HG02884 (cell line): ENCODE results near the gene PLCG2.
A peak's percentile ranks its signal among the peaks of the same experiment; 100 is the strongest.
"Not testable (repeated sequence)": the region's sequence is repeated elsewhere in the genome, so short reads cannot be mapped to it uniquely, and the experiment has no call there.

Experiments used
- ATAC-seq: cut with Tn5 transposase; IDR thresholded peaks from one replicate; pipeline ENCODE4 v1.9.1; 2021; ENCODE audit warnings: mild to moderate bottlenecking, moderate library complexity; ENCODE audit not compliant: unreplicated experiment

Gene PLCG2

DNA sequence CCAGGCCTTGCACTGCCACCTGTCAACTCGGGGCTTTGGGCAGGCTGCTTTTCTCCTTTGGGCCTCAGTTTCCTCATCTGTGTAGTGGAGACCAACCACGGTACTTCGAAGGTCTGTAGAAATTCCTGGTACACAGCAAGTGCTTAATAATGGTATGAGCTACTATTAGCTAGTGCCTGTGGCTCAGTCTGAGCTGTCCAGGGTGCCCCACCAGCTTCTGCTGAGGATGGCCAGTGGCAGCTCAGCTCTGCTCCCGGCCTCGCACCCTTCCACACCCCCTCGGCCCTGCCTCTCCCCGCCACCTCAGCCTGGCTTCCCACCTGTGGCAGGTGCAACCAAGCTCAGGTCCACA is 26.2 kb upstream of the PLCG2 start:
- no peak for ATAC-seq

DNA sequence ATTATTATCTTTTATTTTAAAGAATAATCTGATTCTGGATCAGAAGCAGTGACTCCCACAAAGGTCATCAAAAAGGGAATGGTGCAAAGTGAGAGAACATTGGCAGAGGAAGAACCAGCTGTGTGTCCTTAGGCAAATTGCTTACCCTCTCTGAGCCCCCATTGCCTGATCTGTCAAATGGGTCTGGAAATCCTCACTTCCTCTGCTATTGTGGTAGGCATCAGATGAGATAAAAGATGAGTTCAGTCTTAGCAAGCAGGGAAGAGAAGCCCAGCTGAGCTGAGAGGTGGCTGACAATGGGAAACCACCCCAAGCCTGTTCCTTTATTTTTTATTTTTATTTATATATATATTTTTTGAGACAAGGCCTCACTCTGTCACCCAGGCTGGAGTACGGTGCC is 24.2 kb upstream of the PLCG2 start:
- ATAC-seq = no peak

DNA sequence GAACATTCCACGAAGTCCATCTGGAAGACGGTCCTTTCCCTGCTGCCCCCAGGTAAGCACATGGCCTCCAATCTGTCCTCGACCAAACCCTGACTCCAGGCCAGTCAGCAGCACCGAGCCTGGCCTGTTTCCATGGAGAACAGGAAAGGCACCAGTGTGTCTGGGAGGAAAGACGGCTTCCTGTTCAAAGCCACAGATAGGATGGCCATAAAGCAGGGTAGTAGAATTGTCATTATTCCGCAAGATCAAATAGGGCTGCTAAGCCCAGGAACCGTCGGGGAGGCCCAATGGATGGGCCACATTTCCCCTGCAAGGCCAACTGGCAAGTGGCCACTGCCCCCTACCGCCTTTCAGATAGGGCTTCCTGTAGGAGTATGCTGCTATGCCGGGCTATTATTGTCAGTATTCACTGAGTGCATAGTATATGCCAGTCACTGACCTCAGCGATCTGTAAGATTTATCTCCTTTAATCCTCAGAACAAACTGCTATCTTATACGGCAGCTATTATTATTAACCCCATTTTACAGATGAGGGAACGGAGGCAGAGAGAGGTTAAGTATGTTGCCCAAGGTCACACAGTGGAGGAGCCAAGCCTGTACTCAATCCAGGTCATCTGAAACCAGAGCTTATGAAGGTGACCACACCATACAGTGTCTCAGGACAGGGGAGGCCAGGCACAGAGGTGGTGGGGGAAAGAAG is 23.0 kb upstream of the PLCG2 start:
- ATAC-seq = no peak

DNA sequence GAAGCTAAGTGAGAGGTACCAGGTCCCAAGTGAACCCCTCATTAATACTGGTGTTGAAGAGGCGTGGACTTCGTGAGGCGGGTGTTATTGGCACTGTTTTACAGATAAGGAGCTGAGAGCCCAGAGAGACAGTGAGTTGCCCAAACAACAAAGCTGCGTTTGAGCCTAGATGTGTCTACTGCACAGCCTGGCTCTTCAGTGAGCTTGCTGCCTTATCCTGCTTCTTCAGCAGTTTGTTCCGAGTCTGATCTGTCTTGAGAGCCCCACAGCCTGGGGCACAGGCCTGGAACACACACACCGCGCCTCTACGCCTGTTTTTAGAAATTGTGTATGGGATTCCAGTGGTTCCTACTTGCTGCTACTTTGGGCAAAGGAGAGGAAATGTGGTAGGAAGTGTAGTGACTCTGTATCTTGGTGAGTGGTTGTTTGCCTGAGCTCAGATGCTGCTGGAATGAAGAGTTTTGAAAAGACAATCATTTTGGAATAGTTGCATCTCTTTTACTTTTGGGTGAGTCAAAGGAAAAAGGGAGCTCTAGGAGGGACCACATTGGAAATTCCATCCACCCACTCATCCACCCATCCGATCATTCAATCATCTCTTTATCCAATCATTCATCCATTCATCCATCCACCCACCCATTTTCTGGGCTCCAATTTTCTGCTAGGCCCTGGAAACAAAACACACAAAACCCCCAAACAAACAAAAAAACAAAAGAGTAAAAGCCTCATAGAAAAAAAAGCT is 22.3 kb upstream of the PLCG2 start:
- ATAC-seq = no peak

DNA sequence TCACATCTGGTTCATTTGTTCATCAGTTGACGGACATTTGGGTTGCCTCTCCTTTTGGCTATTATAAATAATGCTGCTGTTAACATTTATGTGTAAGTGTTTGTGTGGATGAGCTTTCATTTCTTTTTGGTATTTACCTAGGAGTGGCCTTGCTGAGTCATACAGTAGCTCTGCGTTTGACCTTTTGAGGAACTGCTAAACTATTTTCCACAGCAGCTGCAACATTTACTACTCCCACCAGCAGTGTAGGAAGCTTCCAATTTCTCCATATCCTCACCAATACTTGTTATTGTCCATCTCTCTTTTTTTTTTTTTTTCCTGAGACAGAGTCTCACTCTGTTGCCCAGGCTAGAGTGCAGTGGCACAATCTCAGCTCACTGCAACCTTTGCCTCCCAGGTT is 20.7 kb upstream of the PLCG2 start:
- ATAC-seq = no peak

DNA sequence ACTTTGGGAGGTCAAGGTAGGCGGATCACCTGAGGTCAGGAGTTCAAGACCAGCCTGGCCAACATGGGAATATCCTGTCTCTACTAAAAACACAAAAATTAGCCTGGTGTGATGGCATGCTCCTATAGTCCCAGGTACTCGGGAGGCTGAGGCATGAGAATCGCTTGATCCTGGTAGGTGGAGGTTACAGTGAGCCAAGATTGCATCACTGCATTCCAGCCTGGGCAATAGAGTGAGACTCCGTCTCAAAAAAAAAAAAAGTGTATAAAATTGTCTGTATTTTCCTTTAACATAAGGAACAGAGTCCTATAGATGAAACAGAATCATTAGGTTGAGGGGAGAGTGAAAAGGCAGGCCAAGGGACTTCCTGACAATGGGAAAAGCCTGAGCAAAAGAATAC is 16.8 kb upstream of the PLCG2 start:
- ATAC-seq = not testable (repeated sequence)

DNA sequence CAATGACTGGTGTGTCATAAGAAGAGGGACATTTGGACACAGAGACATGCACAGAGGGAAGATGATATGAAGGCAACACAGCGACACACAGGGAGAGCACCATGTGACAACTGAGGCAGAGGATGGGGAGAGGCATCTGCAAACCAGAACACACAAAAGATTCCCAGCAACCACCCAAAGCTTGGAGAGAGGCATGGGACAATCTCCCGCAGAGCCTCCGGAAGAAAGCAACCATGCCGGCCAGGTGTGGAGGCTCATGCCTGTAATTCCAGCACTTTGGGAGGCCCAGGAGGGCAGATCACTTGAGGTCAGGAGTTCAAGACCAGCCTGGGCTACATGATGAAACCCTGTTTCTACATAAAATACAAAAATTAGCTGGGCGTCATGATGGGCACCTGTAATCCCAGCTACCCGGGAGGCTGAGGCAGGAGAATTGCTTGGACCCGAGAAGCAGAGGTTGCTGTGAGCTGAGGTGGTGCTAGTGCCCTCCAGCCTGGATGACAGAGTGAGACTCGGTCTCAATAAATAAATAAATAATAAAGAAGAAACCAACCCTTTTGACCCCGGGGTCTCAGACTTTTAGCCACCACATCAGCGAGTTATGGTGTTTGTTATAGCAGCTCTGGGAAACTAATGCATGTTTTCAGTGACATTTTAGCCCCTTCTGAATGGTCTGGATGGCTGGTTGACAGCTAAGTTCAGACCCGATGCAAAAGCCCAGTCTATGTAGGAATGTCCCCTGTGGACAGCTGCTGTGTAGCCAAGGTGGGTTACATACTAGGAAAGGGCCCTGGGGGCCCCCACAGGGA is 13.8 kb upstream of the PLCG2 start:
- no peak for ATAC-seq

DNA sequence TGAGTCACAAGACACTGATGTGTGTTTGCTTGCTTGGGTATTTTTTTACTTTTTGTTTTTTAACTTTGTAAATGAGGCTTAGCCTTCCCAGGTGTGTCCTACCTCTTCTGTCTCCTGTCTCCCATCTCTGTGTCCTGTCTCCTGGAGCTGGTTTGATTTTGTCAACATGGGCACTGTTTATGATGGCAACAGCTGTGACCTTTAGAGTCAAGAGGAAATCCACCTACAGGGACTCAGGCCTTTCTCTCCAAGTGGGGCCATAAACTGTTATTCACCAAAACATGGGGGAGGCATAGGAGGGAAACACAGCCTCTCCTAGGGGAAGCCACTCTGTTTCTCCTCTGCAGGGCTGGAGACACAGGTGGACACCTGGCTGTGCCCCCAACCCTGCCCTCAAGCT is 13.1 kb upstream of the PLCG2 start:
- ATAC-seq = no peak

DNA sequence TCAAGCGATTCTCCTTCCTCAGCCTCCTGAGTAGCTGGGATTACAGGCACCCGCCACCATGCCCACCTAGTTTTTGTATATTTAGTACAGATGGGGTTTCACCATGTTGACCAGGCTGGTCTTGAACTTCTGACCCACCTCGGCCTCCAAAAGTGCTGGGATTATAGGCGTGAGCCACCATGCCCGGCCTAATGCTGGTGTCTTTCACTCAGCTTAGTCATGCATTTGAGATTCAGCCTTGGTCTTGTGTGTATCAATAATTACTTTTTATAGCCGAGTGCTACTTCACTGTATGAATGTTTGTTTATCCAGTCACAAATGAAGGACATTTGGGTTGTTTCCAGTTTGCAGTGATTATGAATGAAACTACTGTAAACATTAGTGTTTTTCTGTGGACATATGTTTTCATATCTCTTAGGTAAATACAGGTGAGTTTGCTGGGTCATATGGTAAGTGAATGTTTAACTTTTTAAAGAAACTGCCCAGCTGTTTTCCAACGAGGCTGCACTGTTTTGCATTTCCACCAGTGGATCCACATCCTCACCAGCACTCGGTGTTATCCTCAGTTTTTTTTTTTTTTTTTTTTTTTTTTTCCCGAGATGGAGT is 11.0 kb upstream of the PLCG2 start:
- no peak for ATAC-seq

DNA sequence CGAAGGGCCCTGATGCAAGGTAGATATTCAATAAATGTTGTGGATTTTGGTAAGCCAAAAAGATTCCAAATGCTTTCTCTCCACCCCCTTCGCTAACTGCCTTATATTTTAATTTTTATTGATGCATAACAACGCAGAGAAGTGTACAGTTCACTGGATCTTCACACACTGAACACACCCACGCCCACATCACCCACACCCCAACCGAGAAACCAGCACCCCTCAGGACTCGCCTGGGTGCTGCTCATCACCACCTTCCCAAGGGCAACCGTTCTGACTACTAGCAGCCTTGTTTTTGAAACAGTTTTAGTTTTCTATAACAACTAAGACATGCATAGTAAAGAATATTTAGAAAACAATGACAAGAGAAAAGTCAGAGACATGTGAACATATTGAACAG is 9.1 kb upstream of the PLCG2 start:
- no peak for ATAC-seq

DNA sequence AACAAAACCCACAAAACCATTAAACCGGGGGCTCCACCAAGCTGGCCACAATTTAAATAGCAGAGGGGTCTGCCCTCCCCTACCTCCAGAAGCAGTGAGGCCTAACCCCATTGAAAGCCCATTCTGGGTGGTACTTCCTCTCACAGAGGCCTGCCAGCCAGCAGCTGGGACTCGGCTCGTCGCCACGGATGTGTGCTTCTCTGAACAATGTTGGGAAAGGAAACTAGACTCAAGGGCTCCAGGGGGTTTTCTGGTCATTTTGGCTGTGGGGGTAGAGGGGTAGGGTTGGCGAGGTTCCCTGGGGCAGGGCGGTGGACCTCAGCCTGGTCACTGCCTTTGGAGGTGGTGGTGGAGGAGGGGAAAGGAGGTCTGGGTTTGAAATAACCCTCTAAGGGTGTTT is 4.7 kb upstream of the PLCG2 start:
- ATAC-seq = no peak

DNA sequence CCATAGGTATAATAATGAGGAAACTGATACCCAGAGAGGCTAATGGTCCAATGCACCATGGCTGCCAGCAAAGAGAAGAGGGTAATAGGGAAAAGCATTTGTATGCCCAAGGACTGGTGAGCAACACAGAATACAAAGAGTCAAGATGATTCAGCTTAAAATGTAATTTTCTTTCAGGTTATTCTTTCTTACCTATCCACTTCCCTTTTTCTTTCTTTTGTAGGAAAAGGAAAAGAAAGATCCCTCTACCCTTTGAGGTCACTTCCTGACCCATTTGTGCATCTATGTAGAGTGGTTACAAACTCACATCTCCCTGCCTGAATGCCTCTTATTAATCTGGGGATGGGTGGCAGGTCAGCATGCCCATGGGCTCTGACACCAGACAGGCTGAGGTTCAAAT is 3.5 kb upstream of the PLCG2 start:
- ATAC-seq = no peak

DNA sequence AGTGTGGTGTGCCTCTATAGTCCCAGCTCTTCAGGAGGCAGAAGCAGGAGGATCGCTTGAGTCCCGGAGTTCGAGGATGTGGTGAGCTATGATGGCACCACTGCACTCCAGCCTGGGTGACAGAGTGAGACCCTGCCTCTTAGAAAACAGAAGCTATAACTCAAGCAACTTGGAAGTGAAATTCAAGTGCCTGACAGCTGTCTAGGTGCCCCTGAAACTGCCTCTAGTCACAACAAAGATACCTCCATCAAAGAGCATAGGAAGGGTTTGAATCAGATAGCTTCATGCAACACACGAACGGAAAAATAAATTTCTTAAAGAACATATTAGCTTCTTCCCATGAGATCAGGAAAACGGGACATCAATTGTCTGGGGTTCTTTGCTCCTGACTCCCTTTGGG is 860 bp upstream of the PLCG2 start:
- no peak for ATAC-seq

DNA sequence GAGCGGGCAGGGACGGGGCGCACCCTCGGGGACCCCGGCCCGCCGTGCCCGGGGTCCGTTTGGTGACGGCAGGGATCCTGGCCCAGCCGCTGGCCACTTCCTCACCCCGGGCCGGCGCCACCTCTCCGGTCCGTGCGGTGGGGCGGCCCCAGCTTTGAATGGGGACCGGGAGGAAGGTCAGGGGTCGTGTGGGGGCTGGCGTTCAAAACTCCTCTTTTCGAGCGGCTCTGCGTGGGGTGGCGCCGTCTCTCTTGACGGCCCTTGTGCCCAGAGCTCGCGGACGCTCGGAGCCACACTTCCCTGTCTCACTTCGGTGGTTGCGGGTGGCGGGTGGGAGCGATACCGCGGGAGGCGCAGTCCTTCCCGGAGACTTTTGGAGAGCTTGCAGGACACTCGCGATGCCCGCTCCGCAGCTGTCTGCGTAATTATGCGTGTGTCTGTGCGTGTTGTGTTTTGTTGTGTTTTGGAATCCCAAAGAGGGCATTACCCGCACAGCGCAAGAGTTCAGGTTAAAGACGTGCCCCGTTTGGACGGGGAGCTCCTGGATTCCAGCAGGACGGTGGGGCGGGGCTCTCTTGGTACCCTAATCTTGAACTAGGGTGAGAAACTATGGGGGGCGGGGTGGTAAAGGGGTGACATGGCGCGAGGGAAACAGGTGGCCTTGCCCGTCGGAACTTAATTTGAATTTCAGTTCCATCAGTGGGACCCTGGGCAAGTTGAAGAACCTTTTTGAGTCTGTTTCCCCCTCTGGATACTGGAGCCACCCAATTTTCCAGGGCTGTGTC is 637 bp downstream of the PLCG2 start:
- peak; percentile 9 for ATAC-seq

DNA sequence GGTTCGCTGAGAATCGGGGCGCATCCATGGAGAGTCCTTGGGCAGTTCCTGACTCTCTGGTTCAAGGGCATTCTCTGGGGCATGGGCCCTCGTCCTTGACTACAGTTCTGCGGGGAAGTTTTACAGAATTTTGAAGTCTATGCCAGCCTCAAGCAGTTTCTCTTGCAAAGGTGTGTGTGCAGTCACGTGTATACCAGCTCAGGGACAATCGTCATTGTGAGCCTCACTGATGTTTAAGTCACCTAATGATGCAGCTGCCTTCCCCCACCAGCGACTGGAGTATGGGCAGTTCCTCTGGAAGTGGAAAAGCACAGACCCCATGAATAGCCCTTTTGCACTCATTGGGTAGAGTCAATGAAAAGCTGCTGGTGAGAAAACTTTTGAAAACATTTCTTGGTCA is 1.3 kb downstream of the PLCG2 start:
- no peak for ATAC-seq

DNA sequence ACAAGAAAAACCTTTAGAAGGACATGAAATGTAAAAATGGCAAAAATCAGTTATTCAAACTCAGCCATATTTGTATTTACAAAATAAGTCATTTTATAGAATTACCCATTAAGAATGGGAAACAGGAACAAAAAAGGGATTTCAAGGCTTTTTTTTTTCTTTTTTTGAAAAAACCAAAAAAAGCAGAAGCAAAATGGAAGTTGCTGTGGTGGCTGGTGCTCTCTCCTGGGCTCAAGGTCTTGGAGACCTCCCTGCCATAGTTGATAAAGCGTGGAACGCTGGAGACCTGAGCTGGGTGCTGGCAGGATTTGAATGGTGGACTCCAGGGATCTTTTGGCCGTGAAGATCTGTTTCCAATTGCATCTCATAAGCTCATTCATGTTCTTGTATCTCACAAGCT is 3.1 kb downstream of the PLCG2 start:
- ATAC-seq = no peak

DNA sequence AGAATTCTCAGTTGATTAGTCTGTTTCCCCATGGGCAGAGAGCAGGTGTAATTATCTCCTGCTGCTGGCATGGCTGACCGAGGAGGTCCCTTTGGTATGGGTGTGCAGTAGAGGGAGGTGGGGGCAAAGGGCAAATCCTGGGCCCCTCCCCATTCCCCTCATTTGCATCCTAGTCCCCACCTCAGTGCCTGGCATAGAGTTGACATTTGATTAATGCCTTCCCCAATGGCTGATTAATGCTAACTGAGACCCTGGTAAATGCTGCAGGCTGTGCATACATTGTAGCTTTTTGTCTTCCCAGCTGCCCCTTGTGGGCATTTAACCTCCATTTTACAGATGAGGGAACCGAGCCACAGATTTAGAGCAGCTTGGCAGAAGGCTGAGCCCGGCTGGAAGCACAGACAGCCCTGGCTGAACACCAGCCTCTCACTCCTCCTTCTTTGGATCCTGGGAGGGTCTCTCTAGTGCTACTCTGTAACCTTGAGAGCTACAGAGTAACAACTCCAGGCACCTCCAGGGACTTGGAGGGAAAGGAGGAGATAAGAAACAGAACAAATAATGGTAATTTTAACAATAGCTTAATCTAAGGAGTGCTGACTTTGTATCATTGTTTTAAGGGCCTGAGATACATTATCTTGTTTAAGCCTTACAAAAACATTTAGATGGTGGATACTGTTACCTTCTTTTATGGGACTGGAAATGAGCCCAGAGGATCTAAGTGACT is 5.1 kb downstream of the PLCG2 start:
- no peak for ATAC-seq

DNA sequence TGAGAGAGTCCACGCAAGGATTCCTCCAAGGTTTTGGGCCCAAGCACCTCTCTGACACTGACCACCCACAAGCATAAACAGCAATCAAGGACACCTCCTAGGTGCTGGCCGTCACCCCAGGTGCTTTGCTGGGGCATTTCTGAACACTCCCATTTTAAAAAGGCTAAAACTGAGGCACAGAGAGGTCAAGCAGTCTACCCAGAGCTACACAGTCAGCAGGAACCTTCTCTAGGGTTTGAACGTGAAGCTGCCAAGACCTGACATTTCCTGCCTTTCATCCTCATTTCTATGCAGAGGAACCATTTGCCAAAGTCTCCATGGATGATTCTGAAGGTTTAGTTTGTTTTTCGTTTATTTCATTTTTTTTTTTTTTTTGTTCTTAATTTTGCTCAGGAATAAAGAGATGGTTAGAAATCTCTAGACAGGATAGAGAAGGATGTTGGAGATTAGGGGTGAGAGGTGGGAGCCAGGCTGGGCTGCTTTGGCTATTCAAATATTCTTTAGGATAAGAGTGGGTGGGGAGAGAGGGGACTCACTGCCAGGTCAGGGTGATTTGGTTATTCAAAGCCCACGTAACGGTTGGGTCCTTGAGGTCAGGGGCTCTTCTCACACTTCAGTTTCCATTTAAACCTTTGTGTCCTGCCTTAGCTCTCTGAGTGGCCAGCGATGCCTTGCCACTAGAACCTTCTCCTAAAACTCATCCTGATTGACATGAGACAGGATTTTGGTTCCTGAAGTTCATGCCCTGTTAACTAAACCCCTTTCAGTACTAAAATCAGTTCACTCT is 6.2 kb downstream of the PLCG2 start:
- no peak for ATAC-seq

DNA sequence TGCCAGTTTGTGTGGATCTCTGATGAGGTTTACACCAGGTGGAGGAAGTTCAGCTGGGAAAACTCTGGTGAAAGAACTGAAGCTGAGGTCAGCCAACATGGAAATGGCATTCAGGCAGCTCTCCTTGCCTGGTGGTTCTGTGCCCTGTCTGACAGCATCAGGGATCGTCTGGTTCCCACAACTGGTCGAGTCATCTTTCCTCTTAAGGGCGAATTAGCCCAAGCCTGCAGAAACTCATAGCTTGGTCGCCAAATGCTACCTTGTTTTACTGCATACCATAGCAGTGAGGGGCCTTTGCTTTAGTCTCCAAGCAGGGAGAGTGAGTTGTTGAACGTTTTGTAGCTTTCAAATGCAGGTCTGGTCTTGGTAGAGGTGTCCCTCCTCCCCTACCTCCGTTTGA is 7.2 kb downstream of the PLCG2 start:
- ATAC-seq = no peak
